LHCN-M2 (cell line): ENCODE measurements around the gene HOXD1. TPM values are rescaled to one million over a fixed set of nuclear protein-coding genes. Genes with fewer than 3 reads are reported as not detected.

Source experiments
- DNase-seq: peaks from one replicate; pipeline ENCODE4 v3.0.0-alpha.2; 2012; ENCODE audit warnings: low read depth
- total RNA-seq: library from RNA; depleted of rRNA; stranded (reverse); fragments of >200 nt; gene quantifications from 2 replicates; pipeline ENCODE4 v1.2.3, GENCODE V29; 2014

The HOXD1 gene
- total RNA-seq, 1 experiment from 2014 or later = not detected

DNA sequence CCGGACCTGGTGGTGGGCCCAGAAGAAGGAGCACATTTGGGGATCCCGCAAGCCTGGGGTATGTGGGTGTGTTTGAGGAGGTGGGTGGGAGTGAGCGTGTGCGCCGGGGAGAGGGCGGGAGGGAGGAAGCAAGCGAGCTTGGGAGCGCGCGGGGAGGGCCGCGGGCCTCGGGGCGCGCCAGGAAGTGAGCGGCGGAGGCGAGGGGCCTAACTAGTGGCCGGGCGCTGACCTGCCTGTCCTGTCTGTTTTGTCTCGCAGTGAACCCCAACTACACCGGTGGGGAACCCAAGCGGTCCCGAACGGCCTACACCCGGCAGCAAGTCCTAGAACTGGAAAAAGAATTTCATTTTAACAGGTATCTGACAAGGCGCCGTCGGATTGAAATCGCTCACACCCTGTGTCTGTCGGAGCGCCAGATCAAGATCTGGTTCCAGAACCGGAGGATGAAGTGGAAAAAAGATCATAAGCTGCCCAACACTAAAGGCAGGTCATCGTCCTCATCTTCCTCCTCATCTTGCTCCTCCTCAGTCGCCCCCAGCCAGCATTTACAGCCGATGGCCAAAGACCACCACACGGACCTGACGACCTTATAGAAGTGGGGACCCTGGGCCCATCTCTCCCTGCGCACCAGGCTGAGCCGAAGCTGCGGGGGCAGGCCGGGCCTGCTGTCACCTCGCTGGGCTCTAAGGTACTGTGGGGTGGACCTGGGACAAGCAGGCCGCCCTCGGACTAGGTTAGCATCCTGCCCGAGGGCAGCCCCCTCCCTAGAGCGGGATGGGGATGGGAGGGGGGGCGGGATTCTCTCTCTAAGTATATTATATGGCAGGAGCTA lies 35.9 kb upstream of the HOXD1 start:
- no peak for DNase-seq

DNA sequence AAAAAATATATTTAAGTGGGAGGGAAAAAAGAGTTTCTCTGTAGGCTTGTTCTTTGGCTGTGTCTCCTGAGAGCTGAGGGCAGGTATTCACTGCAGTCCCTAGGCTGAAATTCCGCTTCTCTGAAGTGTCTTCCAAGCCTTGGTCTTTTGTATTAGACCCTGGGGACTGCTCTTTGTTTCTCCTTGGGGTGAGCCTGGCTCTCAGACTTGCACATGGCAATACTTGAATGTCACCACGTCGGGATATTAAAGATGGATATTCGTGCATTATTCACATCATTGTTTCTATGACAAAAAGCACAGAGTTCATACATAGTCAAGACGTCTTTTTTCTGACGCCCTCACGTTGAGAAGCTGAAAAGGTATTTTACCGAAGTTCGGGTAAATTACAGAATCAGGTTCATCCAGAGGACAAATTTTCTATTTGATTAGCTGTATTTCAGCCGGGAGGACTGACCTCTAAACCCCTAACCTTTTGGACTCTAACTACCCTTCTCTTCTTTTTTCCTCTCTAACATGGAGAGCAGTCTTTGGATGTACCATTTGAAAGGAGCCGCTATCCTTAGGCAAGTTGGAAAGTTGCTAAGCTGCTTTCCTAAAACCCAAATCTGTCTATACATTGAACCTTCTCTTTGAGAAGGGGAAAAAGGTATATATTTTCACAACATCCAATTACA lies 33.8 kb upstream of the HOXD1 start:
- no peak for DNase-seq

DNA sequence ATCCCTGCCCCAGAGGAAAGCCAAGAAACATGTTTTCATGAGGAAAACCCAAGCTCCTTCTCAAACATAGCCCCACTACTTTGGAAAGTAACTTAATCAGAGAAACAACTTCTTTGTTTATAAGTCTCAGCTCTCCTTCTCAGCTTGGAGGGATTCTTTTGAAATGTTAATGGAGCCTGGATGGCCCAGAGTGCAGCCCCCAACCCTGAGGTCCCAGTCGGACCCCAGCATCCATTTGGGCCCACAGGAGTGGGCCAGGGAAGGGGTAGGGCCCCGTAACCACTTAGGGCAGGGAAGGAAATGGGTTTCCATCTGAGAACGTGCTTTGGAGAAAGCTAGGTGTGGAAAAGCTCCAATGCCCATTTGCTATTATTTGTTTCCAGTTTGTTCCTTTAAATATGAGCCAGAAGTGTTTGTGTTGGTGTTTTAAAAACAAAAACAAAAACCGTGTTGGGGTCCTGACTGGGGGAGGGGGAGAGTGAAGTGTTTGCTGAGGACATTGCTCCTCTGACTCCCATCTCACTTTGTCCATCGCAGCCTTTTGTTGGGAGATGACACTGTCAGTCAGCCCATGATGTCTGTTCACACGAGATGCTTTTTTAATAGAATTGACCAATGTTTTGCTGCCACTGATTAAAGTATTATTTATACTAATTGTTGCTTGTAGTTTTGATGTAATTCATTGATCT lies 33.0 kb upstream of the HOXD1 start:
- no peak for DNase-seq

DNA sequence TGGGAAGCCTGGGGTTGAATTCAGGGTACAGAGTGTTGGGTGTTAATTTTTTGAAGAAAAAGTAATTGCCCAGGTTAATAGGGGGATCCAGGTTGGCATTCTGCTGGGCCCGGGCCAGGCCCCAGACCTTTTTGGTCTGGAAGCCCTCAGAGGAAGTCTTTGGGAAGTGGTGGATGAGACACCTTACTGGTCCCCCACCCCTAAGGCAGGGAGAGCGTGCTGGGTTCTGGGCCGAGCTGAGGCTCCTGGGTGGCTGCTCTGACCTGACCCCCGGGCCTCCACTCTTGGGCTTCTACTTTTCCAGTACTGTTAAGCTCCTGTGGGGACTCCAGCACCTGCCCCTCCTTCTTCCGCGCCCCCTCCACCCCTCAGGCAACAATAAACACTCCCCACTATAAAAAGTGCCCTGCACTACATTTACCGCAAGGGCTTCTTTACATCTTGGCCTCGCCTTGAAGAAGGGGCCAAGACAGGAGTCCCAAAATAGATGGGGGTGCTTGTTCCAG lies 32.1 kb upstream of the HOXD1 start:
- DNase-seq = no peak

DNA sequence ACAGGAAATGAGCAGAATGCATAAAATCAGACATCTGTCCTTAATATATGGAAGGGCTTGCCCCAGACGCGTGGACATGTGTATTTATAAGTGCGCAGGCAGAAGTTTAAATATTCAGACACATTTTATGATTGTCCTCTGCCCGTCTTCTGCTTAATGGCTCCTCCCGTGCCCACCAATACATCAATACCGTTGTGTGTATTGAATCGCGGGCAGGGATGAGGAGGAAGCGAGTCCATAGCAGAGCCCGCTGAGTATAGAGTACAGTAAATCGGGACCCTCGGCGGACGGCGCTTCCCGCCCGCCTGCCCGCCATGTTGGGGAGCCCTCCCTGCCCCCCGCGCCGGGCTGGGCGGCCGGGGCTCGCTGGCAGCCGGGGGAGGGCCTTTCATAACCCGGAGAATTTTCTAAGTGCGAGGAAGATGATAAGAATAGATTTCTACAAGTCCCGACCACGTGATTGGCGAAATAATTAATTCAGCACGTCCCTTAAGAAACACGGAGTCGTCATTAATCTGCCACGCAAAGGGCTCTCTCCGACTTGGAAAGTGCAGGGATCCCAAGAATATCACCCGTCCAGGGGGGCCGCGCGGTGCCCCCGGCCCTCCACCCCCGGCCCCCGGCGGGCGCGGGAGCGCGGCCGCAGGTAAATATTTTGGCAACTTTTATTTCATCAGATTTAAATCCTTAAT lies 31.5 kb upstream of the HOXD1 start, which contains the start of gene HOXD3:
HOXD3 (plus strand) TSS at position 501 of the 692 bp plus-strand sequence. CDS start 11,808 bp downstream, outside the sequence.
- DNase-seq = no peak

DNA sequence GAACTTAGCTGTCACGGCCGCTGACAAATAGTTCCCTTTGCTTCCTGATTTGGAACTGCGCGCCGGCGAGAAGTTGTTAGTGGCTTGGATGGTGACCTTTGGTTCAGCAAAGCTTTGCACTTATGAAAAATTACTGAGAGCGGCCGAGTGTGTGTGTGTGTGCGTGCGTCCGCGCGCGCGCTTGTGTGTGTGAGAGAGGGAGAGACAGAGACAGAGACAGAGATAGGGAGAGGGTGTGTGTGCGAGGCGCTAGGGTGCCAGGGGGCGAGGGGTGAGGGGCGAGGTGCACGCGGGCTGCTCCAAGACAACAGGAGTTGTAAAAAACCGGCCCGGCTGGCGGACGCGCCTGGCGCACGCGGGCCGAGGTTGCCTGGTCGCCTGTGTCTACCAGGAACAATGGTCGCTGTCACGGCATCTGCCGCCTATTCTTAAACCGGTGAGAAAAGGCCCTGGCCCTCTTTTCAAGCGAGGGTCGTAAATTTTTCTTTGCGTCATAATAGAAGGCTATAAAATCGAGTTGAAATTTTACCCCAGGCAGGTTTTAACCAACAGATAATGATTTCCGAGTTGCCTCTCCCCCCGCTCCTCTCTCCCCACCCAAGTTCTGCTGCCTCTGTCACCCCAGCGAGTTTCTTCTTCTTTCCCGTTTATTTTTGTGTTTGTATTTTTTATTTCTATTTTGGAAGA lies 30.8 kb upstream of the HOXD1 start:
- peak; percentile 4 for DNase-seq

DNA sequence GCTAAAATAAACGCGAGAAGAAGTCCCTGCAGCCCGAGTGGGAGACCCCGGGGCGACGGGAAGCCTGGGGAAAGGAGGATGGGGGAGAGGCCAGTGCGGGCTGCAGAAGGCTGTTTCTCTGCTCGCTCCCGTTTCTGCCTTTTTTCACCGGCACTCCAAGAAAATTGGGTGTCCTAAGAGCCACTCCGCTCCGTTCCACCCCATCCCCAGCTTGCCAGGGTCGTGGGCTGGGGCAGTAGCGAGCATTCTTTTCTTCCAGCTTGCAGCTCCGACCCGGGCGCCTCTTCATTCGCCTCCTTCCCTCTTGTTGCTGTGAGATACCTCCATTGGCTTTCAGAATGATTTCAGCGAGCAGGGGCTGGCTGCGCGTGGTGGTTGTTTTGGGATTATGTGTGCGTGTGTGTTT lies 30.3 kb upstream of the HOXD1 start:
- no peak for DNase-seq

DNA sequence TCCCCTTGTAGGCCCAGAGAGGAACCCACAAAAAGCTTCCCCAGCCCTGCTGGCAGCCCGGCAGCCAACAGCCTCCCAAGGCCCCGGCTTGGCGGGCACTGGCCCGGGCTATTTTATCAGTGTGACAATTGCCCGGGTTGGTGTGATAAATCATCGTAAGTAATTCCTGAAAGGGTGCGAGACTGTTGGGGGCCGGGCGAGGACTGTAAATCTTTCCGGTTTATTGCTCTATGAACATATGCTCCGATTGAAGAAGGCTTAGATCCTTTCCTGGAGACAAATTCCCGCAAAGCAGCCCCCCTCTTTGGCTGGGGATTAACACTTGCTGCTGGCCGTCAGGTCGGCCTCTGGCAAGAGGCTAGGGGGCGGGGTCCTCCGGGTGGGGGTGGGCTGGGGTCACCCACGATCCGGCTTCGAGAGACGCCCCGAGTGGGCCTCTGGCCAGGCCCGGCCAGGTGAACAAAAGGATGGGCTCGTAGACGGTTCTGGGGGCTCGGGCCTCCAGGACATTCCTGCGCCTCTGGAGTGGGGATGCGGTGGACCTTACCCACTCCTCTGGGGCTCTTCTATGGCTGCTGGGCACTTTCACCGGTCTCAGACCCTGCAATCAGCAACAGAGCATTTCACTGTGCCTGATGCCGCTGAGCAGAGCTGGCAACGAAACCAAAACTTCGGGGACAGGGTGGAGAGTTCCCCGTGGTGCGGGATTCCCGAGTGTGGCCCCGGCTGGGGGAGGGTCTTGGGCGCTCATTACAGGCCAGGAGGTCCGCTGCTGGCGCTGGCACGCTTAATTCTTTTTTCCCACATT lies 29.4 kb upstream of the HOXD1 start:
- no peak for DNase-seq

DNA sequence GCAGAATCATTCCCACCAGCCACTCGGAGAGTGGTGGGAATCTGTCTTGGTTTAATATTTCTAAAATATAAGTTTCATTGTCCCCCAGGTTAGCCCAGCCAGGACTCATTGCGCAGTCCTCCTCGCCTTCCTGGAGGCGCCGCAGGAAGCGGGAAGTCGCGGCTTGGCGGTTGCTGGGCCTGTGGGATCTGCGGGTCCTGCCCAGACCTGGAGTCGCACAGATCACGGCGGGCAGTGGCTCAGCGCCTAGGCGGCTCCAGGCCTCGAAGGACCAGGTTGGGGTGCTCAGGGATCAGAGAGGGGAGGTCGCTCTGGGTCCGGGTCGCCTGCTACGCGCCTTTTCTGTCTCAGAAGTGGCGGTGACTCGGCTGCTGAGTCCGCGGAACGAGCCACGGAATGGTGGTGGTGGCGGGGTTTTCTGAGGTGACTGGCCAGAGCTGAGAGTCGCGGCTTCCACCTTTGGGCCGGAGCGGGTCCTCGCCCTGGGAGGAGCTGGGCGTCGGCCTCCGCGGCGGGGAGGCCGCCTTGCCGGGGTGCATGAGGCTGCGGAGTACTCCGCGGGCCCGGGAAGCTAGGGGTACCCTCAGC lies 28.7 kb upstream of the HOXD1 start:
- no peak for DNase-seq

DNA sequence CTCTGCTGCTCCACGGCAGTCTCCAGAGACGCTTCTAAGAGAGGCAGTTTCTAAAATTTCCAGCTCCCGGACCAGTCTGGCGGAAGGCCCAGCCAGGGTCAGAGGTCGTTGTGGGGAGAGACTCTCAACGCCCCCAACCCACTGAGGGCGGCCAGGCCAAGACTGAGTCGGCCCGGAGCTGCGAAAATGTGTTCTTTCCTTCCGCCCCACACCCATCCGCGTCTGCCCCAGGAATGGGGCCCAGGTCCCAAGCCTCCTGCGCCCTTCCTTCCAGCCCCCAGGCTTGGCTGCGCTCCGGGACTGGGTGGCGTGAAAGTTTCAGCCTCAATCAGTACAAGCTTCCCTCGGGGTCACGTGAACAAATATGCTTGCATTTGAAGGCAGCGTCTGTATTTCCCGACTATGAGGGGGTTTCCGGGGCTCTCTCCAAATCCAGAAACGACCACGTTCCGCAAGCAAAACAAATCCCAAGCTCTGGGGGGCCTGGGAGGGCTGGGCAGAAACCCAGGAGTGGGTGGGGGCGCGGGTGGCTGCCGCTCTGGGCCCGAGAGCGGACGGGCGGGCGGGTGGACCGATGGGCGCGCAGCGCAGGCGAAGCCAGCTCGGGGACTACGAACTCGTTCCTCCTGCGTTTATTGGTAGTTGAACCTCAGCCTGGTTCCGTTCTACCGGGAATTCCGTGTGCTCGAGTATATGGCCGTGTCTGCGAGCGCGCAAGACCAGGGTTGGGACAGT lies 28.1 kb upstream of the HOXD1 start:
- no peak for DNase-seq

DNA sequence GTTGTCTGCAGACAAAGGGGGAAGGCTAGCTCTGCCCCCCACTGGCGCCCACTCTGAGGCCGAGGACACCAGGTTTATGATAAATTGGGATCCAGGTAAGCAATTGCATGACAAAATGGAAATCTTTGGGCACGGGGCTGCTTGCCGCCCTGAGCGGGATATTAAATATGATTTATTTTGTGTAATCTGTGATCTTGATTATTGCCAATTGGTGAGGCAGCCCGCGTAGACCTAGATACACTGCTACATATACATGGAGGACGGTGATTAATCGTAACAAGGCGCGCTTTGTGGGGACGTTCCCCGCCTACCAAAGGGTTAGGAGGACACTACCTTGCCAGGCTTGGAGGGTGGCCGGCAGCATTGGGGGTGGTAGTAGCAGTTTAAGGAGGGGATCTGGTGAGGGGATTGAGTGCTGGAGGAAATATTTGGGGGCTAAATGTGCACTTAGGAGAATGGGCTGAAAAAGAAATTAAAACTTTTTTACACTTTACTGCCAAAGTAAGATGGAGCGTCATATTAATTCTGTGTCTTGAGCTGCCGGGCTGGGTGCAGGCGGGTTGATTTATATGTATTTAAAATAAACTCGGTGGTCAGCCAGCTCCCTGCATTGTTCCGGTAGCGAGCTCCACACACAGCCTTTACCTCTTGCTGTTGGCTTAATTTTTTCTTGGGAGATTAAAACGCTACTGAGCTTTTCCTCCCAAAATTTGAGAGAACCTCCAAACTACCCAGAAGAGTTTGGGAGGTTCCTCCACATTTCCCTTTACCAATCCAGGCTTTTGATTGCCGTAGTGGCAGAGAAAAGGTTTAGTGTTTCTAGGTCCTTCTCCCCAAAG lies 27.3 kb upstream of the HOXD1 start:
- no peak for DNase-seq

DNA sequence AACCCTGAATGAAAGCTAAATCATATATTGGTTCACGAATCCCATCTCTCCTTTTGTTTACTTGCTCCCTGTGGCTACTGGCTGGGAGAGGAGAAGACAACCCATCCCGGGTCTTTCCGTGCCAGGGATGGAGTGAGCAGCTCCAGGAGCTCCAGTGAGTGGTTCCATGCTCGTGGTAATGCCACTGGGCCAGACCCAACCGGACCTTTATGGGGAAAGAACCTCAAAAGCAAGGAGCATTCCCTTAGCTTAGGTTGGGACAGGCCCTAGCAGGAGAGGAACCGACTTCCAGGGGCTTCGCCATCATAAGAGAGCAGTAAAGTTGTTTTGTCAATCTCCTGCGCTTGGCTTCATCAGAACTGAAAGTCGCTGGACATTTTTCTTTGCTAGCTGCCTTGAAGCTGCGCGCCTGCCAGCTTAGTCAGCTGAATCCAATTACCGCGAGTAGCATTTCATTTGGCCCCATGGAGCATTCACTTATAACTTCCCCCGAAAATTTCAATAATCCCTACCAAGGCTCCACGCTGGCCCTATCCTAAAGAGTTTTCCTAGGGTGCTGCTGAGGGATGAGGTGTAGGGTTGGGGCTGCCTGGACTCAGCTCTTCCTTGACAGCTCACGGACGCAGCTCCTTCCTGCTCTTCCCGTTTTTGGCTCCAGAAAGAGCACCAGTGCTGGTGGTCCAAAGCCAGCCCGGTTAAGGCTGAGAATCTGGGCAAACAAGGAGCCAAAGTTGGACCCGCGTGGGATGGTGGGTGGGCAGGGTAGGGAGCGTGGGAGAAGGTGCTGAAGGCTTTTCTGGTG lies 26.4 kb upstream of the HOXD1 start:
- peak; percentile 27 for DNase-seq

DNA sequence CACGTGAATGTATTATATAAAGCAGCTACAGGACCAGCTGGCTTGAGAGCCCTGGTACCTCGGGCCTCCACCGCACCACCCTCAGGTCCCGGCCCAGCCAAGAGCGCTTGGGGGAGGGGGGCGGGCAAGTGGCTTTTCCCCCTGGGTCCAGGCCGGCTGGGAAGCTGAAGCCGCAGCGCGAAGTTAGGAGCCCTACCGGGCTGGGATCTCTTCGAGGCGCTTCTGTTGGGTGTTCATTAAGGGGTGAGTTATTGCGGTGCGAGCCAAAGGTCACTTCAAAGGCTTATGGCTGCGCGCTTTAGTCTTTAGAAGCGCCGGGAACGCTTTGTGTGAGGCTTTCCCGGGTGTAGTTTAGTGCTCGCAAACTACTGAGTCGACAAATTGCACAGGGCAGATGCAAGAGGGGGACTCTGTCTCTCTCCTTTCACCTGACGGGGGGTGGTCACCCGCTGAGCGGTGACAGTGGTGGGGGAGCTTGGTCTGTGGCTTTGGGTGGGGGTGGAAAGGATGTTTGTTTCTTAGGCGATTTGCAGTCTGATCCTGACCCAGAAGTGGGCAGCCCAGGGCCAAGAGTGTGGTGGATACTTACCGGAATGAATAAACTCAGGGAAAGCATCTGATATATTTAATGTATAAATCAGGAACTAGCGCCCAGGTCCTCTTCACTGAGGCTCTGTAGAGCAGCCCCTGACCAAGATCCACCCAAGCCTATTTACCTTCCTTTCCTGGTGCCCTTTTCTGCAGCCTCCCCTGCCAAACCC lies 25.4 kb upstream of the HOXD1 start:
- no peak for DNase-seq

DNA sequence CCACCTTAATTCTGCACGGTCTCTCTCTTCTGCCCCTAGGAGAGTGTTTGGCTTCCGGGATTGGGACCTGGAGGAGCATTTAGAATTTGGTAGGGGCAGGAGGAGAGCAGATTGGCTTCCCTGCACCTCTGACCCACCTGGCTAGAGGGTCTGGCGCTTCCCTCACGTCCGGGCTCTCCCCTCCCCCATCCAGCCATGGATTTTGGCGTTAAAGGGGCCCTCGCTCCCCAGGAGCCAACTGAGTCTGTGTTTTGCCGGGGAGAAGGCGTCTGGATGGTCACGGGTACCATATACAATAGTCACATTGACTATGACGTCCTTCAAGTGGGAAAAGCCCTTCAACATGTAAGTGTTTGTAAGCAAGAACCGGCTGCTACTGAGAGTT lies 24.8 kb upstream of the HOXD1 start:
- DNase-seq = no peak

DNA sequence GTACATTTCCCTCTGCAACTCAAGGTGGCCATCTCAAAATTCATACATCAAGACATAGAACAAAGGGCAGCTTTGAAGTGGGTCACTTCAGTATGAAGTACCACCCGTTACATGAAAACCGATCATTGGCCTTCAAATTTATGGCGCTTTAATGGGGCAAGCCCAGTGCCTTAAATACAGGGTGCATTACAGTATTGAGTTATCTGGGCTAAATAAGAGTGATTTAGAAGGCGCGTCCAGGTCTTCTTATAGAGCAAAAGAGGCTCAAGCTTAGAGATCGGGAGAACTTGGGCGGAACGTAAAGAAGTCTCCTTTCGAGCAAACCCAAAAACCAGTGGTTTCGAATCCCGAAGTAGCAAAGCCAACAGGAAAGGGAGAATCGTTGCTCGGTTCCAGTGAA lies 24.3 kb upstream of the HOXD1 start:
- DNase-seq = no peak

DNA sequence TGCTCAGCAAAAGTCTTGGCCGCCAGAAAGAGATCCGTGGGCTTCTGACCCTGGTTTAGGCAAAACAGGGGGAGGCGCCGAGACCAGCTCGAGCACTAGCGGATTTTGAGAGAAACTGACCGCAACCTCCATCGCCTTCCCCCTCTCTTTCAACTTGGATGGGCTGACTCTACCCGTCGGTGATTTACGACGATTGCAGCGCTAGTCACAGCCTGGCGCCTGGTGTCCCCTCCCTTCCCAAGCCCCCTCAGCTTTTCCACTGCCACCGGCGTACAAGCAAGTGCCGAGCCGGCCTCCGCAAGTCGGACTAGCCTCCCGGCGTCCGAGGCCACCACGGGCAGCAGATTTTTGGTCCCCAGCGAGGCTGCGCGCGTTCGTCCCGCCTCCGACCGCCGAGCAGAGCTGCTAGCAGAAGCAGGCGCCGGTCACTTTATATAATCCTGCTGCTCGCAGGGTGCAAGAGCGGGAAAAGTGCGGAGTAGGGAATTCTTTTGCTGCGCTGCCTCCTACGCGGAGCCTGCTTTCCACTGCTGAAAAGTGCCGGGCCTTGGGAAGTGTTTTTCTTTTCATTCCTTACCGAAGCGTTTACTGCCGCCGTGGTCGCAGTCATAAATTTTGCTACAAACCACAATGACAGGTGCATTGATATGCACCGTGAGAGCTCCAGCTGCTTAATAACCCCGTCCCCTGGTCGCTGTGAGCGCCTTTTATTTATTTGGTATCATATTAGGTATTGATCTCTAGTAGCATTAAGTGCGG lies 23.7 kb upstream of the HOXD1 start:
- DNase-seq = no peak
